Stimulated activated CD4-positive, alpha-beta T cell treated with anti-CD3 and anti-CD28 coated beads, TNF-alpha, amount 100 ng/mL, for 24 hours (primary cell): ENCODE measurements around the gene ANKRD44.
A peak's percentile ranks its signal among the peaks of the same experiment; 100 is the strongest.

Experiments
- DNase-seq, 3 experiments: peaks; one replicate each; pipeline ENCODE4 v3.0.0-alpha.2; 2020; ENCODE audit warnings: low read depth in 3 of 3

ANKRD44 gene

GRCh38 chr2:197322143-197322542 is 11.6 kb upstream of the ANKRD44 start:
- DNase-seq = no peak

- DNase-seq = no peak
These were observed 4.8 kb upstream of the ANKRD44 start for GRCh38 chr2:197315371-197315770.

- no peak for DNase-seq
These were observed 1.6 kb upstream of the ANKRD44 start for GRCh38 chr2:197312186-197312585.

GRCh38 chr2:197311421-197312033 is 947 bp upstream of the ANKRD44 start:
- DNase-seq = no peak

- DNase-seq = no peak
These were observed 424 bp upstream of the ANKRD44 start for GRCh38 chr2:197310987-197311420.

- DNase-seq = no peak
These were observed 819 bp downstream of the ANKRD44 start for GRCh38 chr2:197309691-197310231.

- DNase-seq = no peak
These were observed 1.4 kb downstream of the ANKRD44 start for GRCh38 chr2:197308996-197309690.

- DNase-seq = no peak
These were observed 2.0 kb downstream of the ANKRD44 start for GRCh38 chr2:197308585-197308984.

GRCh38 chr2:197307933-197308521 is 2.6 kb downstream of the ANKRD44 start:
- peak in 1 of 3 experiments; percentile 47 for DNase-seq

- DNase-seq = no peak
These were observed 3.2 kb downstream of the ANKRD44 start for GRCh38 chr2:197307236-197307932.

- no peak for DNase-seq
These were observed 3.9 kb downstream of the ANKRD44 start for GRCh38 chr2:197306696-197307040.

GRCh38 chr2:197306024-197306695 is 4.4 kb downstream of the ANKRD44 start:
- no peak for DNase-seq

- no peak for DNase-seq
These were observed 6.0 kb downstream of the ANKRD44 start for GRCh38 chr2:197304556-197305011.

GRCh38 chr2:197300139-197300538 is 10.4 kb downstream of the ANKRD44 start:
- no peak for DNase-seq

- DNase-seq = no peak
These were observed 12.0 kb downstream of the ANKRD44 start for GRCh38 chr2:197298609-197299008.

GRCh38 chr2:197297772-197298318 is 12.7 kb downstream of the ANKRD44 start:
- no peak for DNase-seq

- no peak for DNase-seq
These were observed 13.3 kb downstream of the ANKRD44 start for GRCh38 chr2:197297266-197297665.

- no peak for DNase-seq
These were observed 13.7 kb downstream of the ANKRD44 start for GRCh38 chr2:197296835-197297234.

- DNase-seq = no peak
These were observed 16.3 kb downstream of the ANKRD44 start for GRCh38 chr2:197294260-197294659.

- DNase-seq = no peak
These were observed 17.1 kb downstream of the ANKRD44 start for GRCh38 chr2:197293252-197294007.

- no peak for DNase-seq
These were observed 18.0 kb downstream of the ANKRD44 start for GRCh38 chr2:197292619-197293018.
